NCI-H128 (cell line): ENCODE data around the gene GLIS2.

Experiments
- DNase-seq: peaks from one replicate; lab custom pipeline; 2025; ENCODE audit not compliant: unreplicated experiment; lab: John Stamatoyannopoulos, UW

The GLIS2 gene

GRCh38 chr16:4319454-4320421 lies 3.9 kb downstream of the GLIS2 start:
- no peak for DNase-seq

GRCh38 chr16:4320571-4321137 lies 4.8 kb downstream of the GLIS2 start:
- no peak for DNase-seq

GRCh38 chr16:4321286-4322120 lies 5.6 kb downstream of the GLIS2 start:
- DNase-seq = no peak

GRCh38 chr16:4322121-4323052 lies 6.5 kb downstream of the GLIS2 start:
- DNase-seq = no peak

- DNase-seq = no peak
Observed at GRCh38 chr16:4323071-4323844, 7.4 kb downstream of the GLIS2 start.

- no peak for DNase-seq
Observed at GRCh38 chr16:4323845-4324488, 8.1 kb downstream of the GLIS2 start.

- no peak for DNase-seq
Observed at GRCh38 chr16:4324492-4325252, 8.8 kb downstream of the GLIS2 start.

- DNase-seq = no peak
Observed at GRCh38 chr16:4325253-4325758, 9.4 kb downstream of the GLIS2 start.

- DNase-seq = no peak
Observed at GRCh38 chr16:4327386-4328045, 11.6 kb downstream of the GLIS2 start.

GRCh38 chr16:4328046-4328781 lies 12.3 kb downstream of the GLIS2 start:
- DNase-seq = no peak

- DNase-seq = no peak
Observed at GRCh38 chr16:4328782-4329775, 13.2 kb downstream of the GLIS2 start.

GRCh38 chr16:4330277-4330874 lies 14.5 kb downstream of the GLIS2 start:
- no peak for DNase-seq

- DNase-seq = no peak
Observed at GRCh38 chr16:4332083-4332482, 16.2 kb downstream of the GLIS2 start.

- no peak for DNase-seq
Observed at GRCh38 chr16:4332623-4333307, 16.9 kb downstream of the GLIS2 start.

GRCh38 chr16:4333308-4333638 lies 17.4 kb downstream of the GLIS2 start:
- no peak for DNase-seq
